ENCODE measurements around the gene ABCA2. TPM values are rescaled to one million over a fixed set of nuclear protein-coding genes. Genes with fewer than 3 reads are reported as not detected.
A peak's percentile ranks its signal among the peaks of the same experiment; 100 is the strongest.

ABCA2 gene
- total RNA-seq, 4 donors from 2014 or later: 136 to 291 (median 196) TPM

DNA sequence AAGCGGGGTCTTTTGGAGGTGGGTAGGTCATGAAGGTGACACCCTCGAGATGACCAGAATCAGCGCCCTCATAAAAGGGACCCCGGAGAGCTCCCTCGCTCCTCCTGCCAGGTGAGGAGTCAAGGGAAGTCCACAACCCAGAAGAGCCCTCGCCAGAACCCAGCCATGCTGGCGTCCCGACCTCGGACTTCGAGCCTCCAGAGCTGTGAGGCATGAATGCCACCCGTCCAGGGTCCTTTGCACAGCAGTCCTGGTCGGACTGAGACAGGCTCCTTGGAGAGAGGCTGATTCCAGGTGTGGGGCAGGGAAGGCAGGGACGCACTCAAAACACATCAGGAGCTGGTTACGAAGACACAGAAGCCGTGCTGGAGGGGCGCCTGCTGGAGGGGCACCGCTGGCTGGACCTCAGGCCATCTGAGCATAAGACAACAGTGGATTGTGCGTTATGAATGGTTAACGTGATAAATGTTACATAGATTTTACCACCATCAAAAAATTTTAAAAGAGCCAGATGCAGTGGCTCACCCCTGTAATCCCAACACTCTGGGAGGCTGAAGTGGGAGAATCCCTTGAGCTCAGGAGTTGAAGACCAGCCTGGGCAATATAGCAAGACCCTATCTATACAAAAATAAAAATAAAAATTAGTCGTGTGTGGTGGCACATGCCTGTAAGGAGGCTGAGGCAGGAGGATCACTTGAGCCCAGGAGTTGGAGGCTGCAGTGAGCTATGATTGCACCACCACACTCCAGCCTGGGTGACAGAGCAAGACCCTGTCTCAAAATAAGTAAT, 26.0 kb downstream of the ABCA2 start:
- H3K36me3 ChIP-seq: peaks cover 0 to 7% (median 0%) of the 10 kb centered on the region in 3 donors
- DNase-seq (ENCODE audit: low spot score in 2 of 2): no peak
- H3K9me3 ChIP-seq: peaks cover 0 to 5% (median 0%) of the 10 kb centered on the region in 4 donors
- H3K4me1 ChIP-seq: peaks cover 0 to 39% (median 24%) of the 10 kb centered on the region in 4 donors
- no peaks in the 10 kb centered on the region for H3K27me3 ChIP-seq
- H3K27ac ChIP-seq: no peak overlapping the region
- 88 to 91% methylated on average over 20 of the region's 20 CpGs for WGBS, 2 donors
- H3K4me3 ChIP-seq: no peak overlapping the region
- no peak for TF ChIP-seq CTCF (IDR thresholded peaks at IDR 0.05)

DNA sequence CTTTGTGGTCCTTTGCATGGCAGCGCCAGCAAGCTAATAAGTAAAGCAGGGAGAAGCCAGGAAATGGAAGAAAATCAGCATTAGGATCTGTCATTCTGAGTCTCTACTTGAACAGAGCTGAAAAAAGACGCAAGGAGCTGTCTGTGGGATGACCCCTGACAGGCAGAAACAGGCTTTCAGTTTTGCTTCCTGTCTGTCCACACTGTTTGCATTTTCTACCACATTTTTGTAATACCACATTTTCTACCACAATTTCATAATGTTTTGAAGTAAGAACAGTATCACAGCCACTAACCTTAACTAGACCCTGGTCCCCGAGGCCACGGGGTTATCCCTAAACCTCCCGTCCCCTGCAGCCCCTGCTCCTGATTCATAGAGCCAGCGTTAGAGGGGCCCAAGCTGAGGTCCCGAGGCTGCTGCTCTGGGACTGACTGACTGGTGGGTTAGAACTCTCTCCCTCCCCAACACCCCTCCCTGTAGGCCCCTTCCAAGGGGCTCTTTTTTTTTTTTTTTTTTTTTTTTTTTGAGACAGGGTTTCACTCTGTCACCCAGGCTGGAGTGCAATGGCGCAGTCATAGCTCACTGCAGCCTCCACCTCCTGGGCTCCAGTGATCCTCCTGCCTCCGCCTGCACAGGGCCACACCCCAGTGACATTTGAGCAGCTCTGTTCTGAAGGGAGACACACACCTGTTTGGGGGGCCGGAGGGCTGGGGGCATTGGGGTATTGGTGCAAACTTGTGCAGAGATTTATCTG, 27.7 kb downstream of the ABCA2 start:
- 42 to 49% methylated on average over 10 of the region's 10 CpGs for WGBS, 2 donors
- no peak for DNase-seq (ENCODE audit: low spot score in 2 of 2)
- no peaks in the 10 kb centered on the region for H3K27me3 ChIP-seq
- H3K4me1 ChIP-seq: peaks cover 0 to 43% (median 33%) of the 10 kb centered on the region in 4 donors
- TF ChIP-seq EP300 (IDR thresholded peaks at IDR 0.05) (no peak), CTCF (IDR thresholded peaks at IDR 0.05) (no peak), POLR2A (IDR thresholded peaks at IDR 0.05) (no peak)
- peak overlapping the region in 3 of 4 donors; percentile 31 to 53 (median 44) for H3K27ac ChIP-seq
- H3K36me3 ChIP-seq: no peaks in the 10 kb centered on the region
- peaks cover 0 to 5% (median 0%) of the 10 kb centered on the region in 4 donors for H3K9me3 ChIP-seq
- no peak overlapping the region for H3K4me3 ChIP-seq

- 45 to 55% methylated on average over 18 of the region's 18 CpGs for WGBS, 2 donors
- TF ChIP-seq POLR2A (IDR thresholded peaks at IDR 0.05) (no peak), EP300 (IDR thresholded peaks at IDR 0.05) (no peak), CTCF (IDR thresholded peaks at IDR 0.05) (no peak)
Observed at GRCh38 chr9:136997830-136998234, 30.2 kb downstream of the ABCA2 start.

DNA sequence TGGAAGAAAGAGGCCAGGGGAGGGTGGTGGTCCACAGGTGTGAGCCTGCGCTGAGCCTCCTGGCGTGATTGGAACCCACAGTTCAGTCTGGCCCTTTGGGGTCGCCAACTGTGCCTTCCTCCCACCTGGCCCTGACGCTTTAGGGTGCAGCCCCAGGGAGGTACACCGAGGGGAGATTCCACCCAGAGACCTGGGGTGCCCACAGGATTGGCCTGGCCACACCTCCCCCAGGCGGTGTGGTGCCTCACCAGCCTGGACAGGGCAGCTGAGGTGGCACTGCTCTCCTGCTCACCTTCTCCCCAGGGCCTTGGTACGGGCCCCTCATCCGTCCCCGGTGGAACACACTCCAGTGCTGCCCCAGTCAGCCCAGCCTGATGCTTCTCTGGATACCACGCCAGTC, 30.7 kb downstream of the ABCA2 start:
- DNase-seq (ENCODE audit: low spot score in 2 of 2): no peak
- Histone ChIP-seq H3K4me1 (peaks cover 0 to 71% (median 61%) of the 10 kb centered on the region in 4 donors), H3K27ac (peak overlapping the region in 3 of 4 donors; percentile 63 to 89 (median 76)), H3K27me3 (no peaks in the 10 kb centered on the region), H3K9me3 (no peaks in the 10 kb centered on the region), H3K4me3 (no peak overlapping the region), H3K36me3 (peaks cover 0 to 15% (median 0%) of the 10 kb centered on the region in 3 donors)
- 83 to 84% methylated on average over 7 to 8 of the region's 10 CpGs for WGBS, 2 donors
- no peak for TF ChIP-seq CTCF (IDR thresholded peaks at IDR 0.05)
- no peak for TF ChIP-seq POLR2A (IDR thresholded peaks at IDR 0.05)
- TF ChIP-seq EP300 (IDR thresholded peaks at IDR 0.05): no peak

More at GRCh38 chr9:136997830-136998234, 30.2 kb downstream of the ABCA2 start:
- no peak for DNase-seq (ENCODE audit: low spot score in 2 of 2)
- Histone ChIP-seq H3K9me3 (no peaks in the 10 kb centered on the region), H3K4me3 (no peak overlapping the region), H3K27ac (peak overlapping the region in 3 of 4 donors; percentile 63 to 89 (median 76)), H3K36me3 (peaks cover 0 to 15% (median 0%) of the 10 kb centered on the region in 3 donors), H3K4me1 (peaks cover 0 to 68% (median 58%) of the 10 kb centered on the region in 4 donors), H3K27me3 (no peaks in the 10 kb centered on the region)
